Right ventricle myocardium superior (tissue), 1 donor: ENCODE results near the gene SRGAP2C. TPM values are rescaled to one million over a fixed set of nuclear protein-coding genes. Genes with fewer than 3 reads are reported as not detected.
"Not testable (repeated sequence)": the region's sequence is repeated elsewhere in the genome, so short reads cannot be mapped to it uniquely, and the experiment has no call there.

Experiments
- ATAC-seq: fragments of 200-7000 bp; cut with Tn5 transposase; one replicate; pipeline ENCODE4 v1.9.1; 2020; ENCODE audit warnings: mild to moderate bottlenecking; ENCODE audit not compliant: poor library complexity
- DNase-seq: peaks from one replicate; pipeline ENCODE4 v3.0.0-alpha.2; 2020
- intact Hi-C: fragments of 100-400 bp; cut with DNase I; formaldehyde crosslinking; loops from one replicate; pipeline ENCODE4 v1.11.2; 2022
- total RNA-seq: library from RNA; stranded (reverse); fragmentation: NEBNext Ultra II Directional; extraction: Animal tissue kit (Norgen Biotek cat#: 25700); gene quantifications from one replicate; pipeline ENCODE4 v1.2.1, GENCODE V29; 2021
- donor health status: DM: no; HTN: yes; CAD: no; lungs with severe emphysema.

SRGAP2C gene
- total RNA-seq, 1 donor from 2014 or later: 10.8 TPM

GRCh38 chr1:121299514-121300149 lies 114.9 kb downstream of the SRGAP2C start:
- not testable (repeated sequence) for ATAC-seq

GRCh38 chr1:121301876-121302275 lies 117.1 kb downstream of the SRGAP2C start:
- ATAC-seq, intact Hi-C loops, DNase-seq: not testable (repeated sequence)

More at GRCh38 chr1:121299514-121300149, 114.9 kb downstream of the SRGAP2C start:
- DNase-seq, intact Hi-C loops: not testable (repeated sequence)

GRCh38 chr1:121307759-121308158 lies 123.0 kb downstream of the SRGAP2C start:
- intact Hi-C loops, ATAC-seq, DNase-seq: not testable (repeated sequence)

- intact Hi-C loops, DNase-seq, ATAC-seq: not testable (repeated sequence)
These were observed 130.7 kb downstream of the SRGAP2C start for GRCh38 chr1:121315509-121315908.

GRCh38 chr1:121316081-121316480 lies 131.3 kb downstream of the SRGAP2C start:
- ATAC-seq: peak; percentile 39
- DNase-seq: not testable (repeated sequence)

GRCh38 chr1:121317491-121318468 lies 133.0 kb downstream of the SRGAP2C start:
- DNase-seq (peak; percentile 49), ATAC-seq (peak; percentile 89)
- intact Hi-C loops: not testable (repeated sequence)

More at GRCh38 chr1:121316081-121316480, 131.3 kb downstream of the SRGAP2C start:
- intact Hi-C loops: not testable (repeated sequence)

GRCh38 chr1:121318687-121319086 lies 133.9 kb downstream of the SRGAP2C start:
- intact Hi-C loops, ATAC-seq, DNase-seq: not testable (repeated sequence)

- ATAC-seq, intact Hi-C loops, DNase-seq: not testable (repeated sequence)
These were observed 136.9 kb downstream of the SRGAP2C start for GRCh38 chr1:121321660-121322059.

- DNase-seq, ATAC-seq, intact Hi-C loops: not testable (repeated sequence)
These were observed 140.0 kb downstream of the SRGAP2C start for GRCh38 chr1:121324726-121325125.

- DNase-seq, intact Hi-C loops, ATAC-seq: not testable (repeated sequence)
These were observed 147.4 kb downstream of the SRGAP2C start for GRCh38 chr1:121332141-121332540.

- peak; percentile 43 for ATAC-seq
- intact Hi-C loops, DNase-seq: not testable (repeated sequence)
These were observed 148.1 kb downstream of the SRGAP2C start for GRCh38 chr1:121332599-121333562.

GRCh38 chr1:121337958-121338357 lies 153.2 kb downstream of the SRGAP2C start:
- ATAC-seq, DNase-seq, intact Hi-C loops: not testable (repeated sequence)

GRCh38 chr1:121339611-121340010 lies 154.8 kb downstream of the SRGAP2C start:
- intact Hi-C loops, DNase-seq, ATAC-seq: not testable (repeated sequence)

- intact Hi-C loops, DNase-seq, ATAC-seq: not testable (repeated sequence)
These were observed 158.6 kb downstream of the SRGAP2C start for GRCh38 chr1:121343311-121343906.

GRCh38 chr1:121344355-121344754 lies 159.6 kb downstream of the SRGAP2C start:
- DNase-seq, ATAC-seq, intact Hi-C loops: not testable (repeated sequence)

GRCh38 chr1:121346654-121347053 lies 161.9 kb downstream of the SRGAP2C start:
- DNase-seq, intact Hi-C loops: not testable (repeated sequence)
- ATAC-seq: peak; percentile 53

- ATAC-seq, intact Hi-C loops, DNase-seq: not testable (repeated sequence)
These were observed 162.7 kb downstream of the SRGAP2C start for GRCh38 chr1:121347476-121347875.
